Adrenal gland (tissue), 12 donors: ENCODE results near the gene USP22. TPM values are rescaled to one million over a fixed set of nuclear protein-coding genes. Genes with fewer than 3 reads are reported as not detected.
A peak's percentile ranks its signal among the peaks of the same experiment; 100 is the strongest.

ENCODE experiments used
- DNase-seq, 7 donors: peaks; one replicate each; pipeline ENCODE4 v3.0.0-alpha.2; 2019 to 2020
- H3K27ac ChIP-seq, 5 donors: fragments of 200-600 bp; sonication (generic) in 4 of 5; 1 replicate in 3 of 5; 2 replicates in 2 of 5; pipeline versions ENCODE4 v1.5.1 to v1.8.0; 2016 to 2020; ENCODE audit warnings: mild to moderate bottlenecking in 1 of 5
- H3K27me3 ChIP-seq: fragments of 200-600 bp; 2 replicates; pipeline ENCODE4 v1.8.0; 2021
- H3K36me3 ChIP-seq, 2 donors: fragments of 200-600 bp; replicated peaks in 1 of 2; 1 replicate in 1 of 2; 2 replicates in 1 of 2; pipeline versions ENCODE4 v1.5.1 to v1.8.0; 2018 to 2022
- H3K4me1 ChIP-seq, 2 donors: fragments of 200-600 bp; replicated peaks in 1 of 2; 1 replicate in 1 of 2; 2 replicates in 1 of 2; pipeline versions ENCODE4 v1.5.1 to v1.8.0; 2018 to 2021
- H3K4me3 ChIP-seq, 4 donors: fragments of 200-600 bp; sonication (generic) in 3 of 4; one replicate each; pipeline ENCODE4 v1.5.1; 2016 to 2018
- H3K9me3 ChIP-seq, 3 donors: fragments of 200-600 bp; sonication (generic) in 1 of 3; replicated peaks in 1 of 3; 1 replicate in 2 of 3; 2 replicates in 1 of 3; pipeline versions ENCODE4 v1.5.1 to v1.8.0; 2016 to 2021
- POLR2A ChIP-seq, 2 donors: fragments of 450-650 bp; IDR thresholded peaks; one replicate each; pipeline ENCODE4 v1.6.1; 2017; ENCODE audit warnings: antibody characterized with exemption in 2 of 2, mild to moderate bottlenecking in 2 of 2, moderate library complexity in 1 of 2
- WGBS, 4 donors: extraction: QIAGEN DNeasy Blood & Tissue Kit in 2 of 4; methylation state at CpG; one replicate each; pipeline versions ENCODE4 v1.1.5 to v1.1.7; 2013 to 2017; 5-methylcytosine and 5-hydroxymethylcytosine counted together
- intact Hi-C, 2 donors: fragments of 100-400 bp; cut with DNase I; formaldehyde crosslinking; loops; one replicate each; pipeline versions ENCODE4 v1.14.1 to v1.15.0; 2022 to 2023
- polyA plus RNA-seq, 3 donors: library from polyadenylated mRNA; stranded (reverse); fragments of 200-250 nt in 2 of 3; fragments of 350-450 nt in 1 of 3; fragmentation: Illumina TruSeq in 1 of 3; extraction: RNeasy Lipid Tissue Mini Kit (QIAGEN cat#74804) in 1 of 3; gene quantifications; one replicate each; pipeline ENCODE4 v1.2.3, GENCODE V29; 2013 to 2014
- total RNA-seq, 9 donors: library from RNA; depleted of rRNA in 4 of 9; stranded (reverse); fragments of >200 nt in 4 of 9; fragments of 120-200 nt in 1 of 9; fragmentation: NEBNext Ultra II Directional in 1 of 9; extraction: Animal tissue kit (Norgen Biotek cat#: 25700) in 1 of 9; gene quantifications; one replicate each; pipeline versions ENCODE4 v1.1.0 to v1.2.4, GENCODE V29; 2013 to 2023
- TF ChIP-seq, protein P1 (sequence below), 6 experiments: fragments of 450-650 bp in 4 of 6; fragments of 200-600 bp in 2 of 6; sonication (generic) in 1 of 6; IDR thresholded peaks; 1 replicate in 5 of 6; 2 replicates in 1 of 6; pipeline versions ENCODE4 v1.5.1 to v1.8.0; 2016 to 2021; ENCODE audit warnings: antibody characterized with exemption in 6 of 6, mild to moderate bottlenecking in 2 of 6, moderate library complexity in 1 of 6
- donor health status: healthy with polysubstance abuse.
- donor health status: Bipolar disorder and iron deficiency.
- donor health status: DM: yes; HTN: yes; CAD: no.
- donor health status: DM: no; HTN: no; CAD: no.
- donor health status: DM: no; HTN: no; CAD: no.
- donor health status: DM: yes; HTN: yes; CAD: no.

USP22 gene
- total and polyA plus RNA-seq, 12 donors: 43.0 to 250 (median 223) TPM

DNA sequence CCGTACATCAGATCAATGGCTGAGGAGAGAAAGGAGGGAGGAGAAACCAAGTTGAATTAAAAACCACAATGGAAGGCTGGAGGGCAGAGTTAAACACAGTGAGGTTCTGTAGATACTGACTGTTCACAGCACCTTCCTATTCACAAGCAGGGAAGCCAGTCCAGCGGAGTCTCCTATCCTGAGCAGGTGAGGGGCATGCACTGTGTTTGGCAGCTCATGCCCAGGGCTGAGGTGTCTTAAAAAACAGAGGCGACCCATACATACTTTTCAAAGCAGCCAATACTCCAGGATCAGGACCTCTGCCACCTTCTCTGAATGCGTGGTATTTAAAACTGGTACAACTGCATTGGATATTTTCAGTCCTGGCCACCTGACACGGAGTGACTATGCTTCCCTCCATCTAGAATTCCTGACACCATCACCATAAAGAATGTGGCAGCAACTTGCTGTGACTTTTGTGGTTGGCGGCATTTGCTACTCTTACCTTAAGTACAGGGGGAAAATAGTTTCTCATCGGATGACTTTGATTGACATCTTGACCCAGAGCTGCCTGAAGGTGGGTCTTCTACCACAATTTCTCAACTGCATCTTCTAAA, 21.5 kb downstream of the USP22 start:
- 74 to 87% (median 81%) methylated on average over 6 to 7 of the region's 7 CpGs for WGBS, 4 donors
- TF ChIP-seq, protein P1, sequence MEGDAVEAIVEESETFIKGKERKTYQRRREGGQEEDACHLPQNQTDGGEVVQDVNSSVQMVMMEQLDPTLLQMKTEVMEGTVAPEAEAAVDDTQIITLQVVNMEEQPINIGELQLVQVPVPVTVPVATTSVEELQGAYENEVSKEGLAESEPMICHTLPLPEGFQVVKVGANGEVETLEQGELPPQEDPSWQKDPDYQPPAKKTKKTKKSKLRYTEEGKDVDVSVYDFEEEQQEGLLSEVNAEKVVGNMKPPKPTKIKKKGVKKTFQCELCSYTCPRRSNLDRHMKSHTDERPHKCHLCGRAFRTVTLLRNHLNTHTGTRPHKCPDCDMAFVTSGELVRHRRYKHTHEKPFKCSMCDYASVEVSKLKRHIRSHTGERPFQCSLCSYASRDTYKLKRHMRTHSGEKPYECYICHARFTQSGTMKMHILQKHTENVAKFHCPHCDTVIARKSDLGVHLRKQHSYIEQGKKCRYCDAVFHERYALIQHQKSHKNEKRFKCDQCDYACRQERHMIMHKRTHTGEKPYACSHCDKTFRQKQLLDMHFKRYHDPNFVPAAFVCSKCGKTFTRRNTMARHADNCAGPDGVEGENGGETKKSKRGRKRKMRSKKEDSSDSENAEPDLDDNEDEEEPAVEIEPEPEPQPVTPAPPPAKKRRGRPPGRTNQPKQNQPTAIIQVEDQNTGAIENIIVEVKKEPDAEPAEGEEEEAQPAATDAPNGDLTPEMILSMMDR (IDR thresholded peaks at IDR 0.05): no peak
- no peak for TF ChIP-seq POLR2A (IDR thresholded peaks at IDR 0.05)
- H3K4me3 ChIP-seq: no peak overlapping the region
- H3K9me3 ChIP-seq: no peaks in the 10 kb centered on the region
- intact Hi-C loops: loop anchor here in 1 of 2 donors (10.0 kb wide), 1 partner anchor 193 kb away; the partner anchor contains the start of gene TMEM11
- no peak for DNase-seq
- peaks cover 0 to 74% of the 10 kb centered on the region in 2 donors for H3K36me3 ChIP-seq
- H3K27ac ChIP-seq: no peak overlapping the region
- no peaks in the 10 kb centered on the region for H3K27me3 ChIP-seq
- peaks cover 0 to 4% of the 10 kb centered on the region in 2 donors for H3K4me1 ChIP-seq

DNA sequence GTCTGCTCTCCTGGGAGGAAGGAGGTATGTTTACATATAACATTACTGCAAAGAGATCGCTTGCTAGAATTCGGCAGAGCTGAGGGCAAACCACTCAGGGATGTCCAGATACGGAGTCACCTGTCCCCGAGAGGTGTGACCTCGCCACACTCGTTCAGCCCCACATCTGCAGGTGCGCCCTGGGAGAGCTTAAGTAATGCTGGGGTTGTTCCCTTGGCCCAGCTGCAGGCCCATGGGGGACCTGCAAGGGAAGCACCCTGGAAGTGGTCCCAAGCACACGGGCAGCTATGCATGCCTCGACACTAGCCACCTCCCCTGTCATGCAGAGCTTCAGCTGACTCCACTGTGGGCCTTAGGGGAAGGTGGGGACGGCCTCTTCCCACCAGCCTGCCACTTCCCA, 22.2 kb downstream of the USP22 start:
- Histone ChIP-seq H3K27me3 (no peaks in the 10 kb centered on the region), H3K36me3 (peaks cover 0 to 74% of the 10 kb centered on the region in 2 donors), H3K4me1 (no peaks in the 10 kb centered on the region), H3K4me3 (no peak overlapping the region), H3K27ac (no peak overlapping the region), H3K9me3 (no peaks in the 10 kb centered on the region)
- TF ChIP-seq, protein P1 (IDR thresholded peaks at IDR 0.05): no peak
- TF ChIP-seq POLR2A (IDR thresholded peaks at IDR 0.05): no peak
- intact Hi-C loops: loop anchor here in 1 of 2 donors (10.0 kb wide), 1 partner anchor 194 kb away; the partner anchor contains the start of gene TMEM11
- peak in 1 of 7 donors; percentile 13 for DNase-seq
- WGBS, 4 donors: 67 to 80% (median 72%) methylated on average over 9 to 10 of the region's 10 CpGs

DNA sequence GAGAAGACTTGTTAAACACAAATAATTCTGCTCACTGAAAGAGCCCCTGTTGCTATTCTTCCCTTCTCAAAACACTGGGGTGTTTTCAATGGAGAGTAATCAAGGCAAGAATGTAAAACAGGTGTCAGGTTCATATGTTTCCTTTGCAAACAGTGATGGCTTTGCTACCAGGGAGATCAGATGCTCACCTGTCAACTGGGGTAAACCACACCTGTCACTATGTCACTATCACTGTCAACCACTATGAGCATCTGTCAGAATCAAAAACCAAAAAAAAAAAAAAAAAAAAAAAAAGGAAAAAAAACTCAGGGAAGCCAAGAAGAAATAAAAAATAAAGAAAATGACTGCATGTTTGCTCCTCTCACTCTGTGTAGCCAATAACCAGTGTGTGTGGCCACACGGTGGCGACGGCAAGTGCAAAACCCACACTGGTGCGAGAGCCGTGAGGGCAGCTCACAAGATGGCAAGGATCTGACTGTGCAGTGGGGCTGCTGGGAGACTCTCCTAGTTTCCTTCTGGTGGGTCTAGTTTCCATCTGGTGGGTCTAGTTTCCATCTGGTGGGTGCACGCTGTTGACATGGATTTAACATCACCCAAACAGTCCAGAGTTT, 22.7 kb downstream of the USP22 start:
- peak in 3 of 7 donors; percentile 49 to 63 (median 49) for DNase-seq
- WGBS, 4 donors: 63 to 69% (median 67%) methylated on average over 6 of the region's 6 CpGs
- Histone ChIP-seq H3K36me3 (peaks cover 0 to 75% of the 10 kb centered on the region in 2 donors), H3K27ac (no peak overlapping the region), H3K27me3 (no peaks in the 10 kb centered on the region), H3K9me3 (no peaks in the 10 kb centered on the region), H3K4me1 (no peaks in the 10 kb centered on the region), H3K4me3 (no peak overlapping the region)
- TF ChIP-seq POLR2A (IDR thresholded peaks at IDR 0.05): no peak
- TF ChIP-seq, protein P1 (IDR thresholded peaks at IDR 0.05): peak in 4 of 6 experiments; percentile 31 to 38 (median 36)
- intact Hi-C loops: loop anchor here in 1 of 2 donors (10.0 kb wide), 1 partner anchor 195 kb away; the partner anchor contains the start of gene TMEM11

DNA sequence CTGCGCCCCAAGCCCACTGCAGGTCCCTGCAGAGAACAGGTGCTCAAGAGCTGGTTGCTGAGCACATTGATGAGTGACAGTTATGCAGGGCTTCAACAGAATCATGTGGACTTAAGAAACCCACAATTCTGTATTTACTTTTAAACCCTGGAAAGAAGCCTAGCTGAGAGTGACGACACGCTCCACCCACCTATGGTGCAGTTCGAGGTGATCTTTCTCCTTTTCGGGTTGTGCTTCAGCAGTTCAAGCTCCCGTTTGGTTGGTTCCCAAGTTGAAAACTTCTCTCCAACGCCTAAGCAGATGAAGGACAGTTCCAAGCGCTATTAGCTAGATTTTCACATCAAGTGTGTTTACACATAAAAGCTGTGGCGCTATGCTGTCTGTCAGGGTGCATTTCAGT, 23.9 kb downstream of the USP22 start:
- no peak for DNase-seq
- Histone ChIP-seq H3K4me3 (no peak overlapping the region), H3K9me3 (no peaks in the 10 kb centered on the region), H3K36me3 (peaks cover 0 to 86% of the 10 kb centered on the region in 2 donors), H3K27ac (no peak overlapping the region), H3K4me1 (peaks cover 0 to 11% of the 10 kb centered on the region in 2 donors), H3K27me3 (no peaks in the 10 kb centered on the region)
- TF ChIP-seq, protein P1 (IDR thresholded peaks at IDR 0.05): no peak
- no peak for TF ChIP-seq POLR2A (IDR thresholded peaks at IDR 0.05)
- 79 to 88% (median 84%) methylated on average over 9 of the region's 9 CpGs for WGBS, 4 donors
- intact Hi-C loops: no loop called here
